Adrenal gland (tissue), 5 donors: Measurements from ENCODE around the gene ARL4D.

Source experiments
- POLR2A ChIP-seq, 2 donors: fragments of 450-650 bp; IDR thresholded peaks; one replicate each; pipeline ENCODE4 v1.6.1; 2017; ENCODE audit warnings: antibody characterized with exemption in 2 of 2, mild to moderate bottlenecking in 2 of 2, moderate library complexity in 1 of 2
- TF ChIP-seq, protein P1 (sequence below), 6 experiments: fragments of 450-650 bp in 4 of 6; fragments of 200-600 bp in 2 of 6; sonication (generic) in 1 of 6; IDR thresholded peaks; 1 replicate in 5 of 6; 2 replicates in 1 of 6; pipeline versions ENCODE4 v1.5.1 to v1.8.0; 2016 to 2021; ENCODE audit warnings: antibody characterized with exemption in 6 of 6, mild to moderate bottlenecking in 2 of 6, moderate library complexity in 1 of 6
- donor health status: DM: no; HTN: no; CAD: no.

DNA sequence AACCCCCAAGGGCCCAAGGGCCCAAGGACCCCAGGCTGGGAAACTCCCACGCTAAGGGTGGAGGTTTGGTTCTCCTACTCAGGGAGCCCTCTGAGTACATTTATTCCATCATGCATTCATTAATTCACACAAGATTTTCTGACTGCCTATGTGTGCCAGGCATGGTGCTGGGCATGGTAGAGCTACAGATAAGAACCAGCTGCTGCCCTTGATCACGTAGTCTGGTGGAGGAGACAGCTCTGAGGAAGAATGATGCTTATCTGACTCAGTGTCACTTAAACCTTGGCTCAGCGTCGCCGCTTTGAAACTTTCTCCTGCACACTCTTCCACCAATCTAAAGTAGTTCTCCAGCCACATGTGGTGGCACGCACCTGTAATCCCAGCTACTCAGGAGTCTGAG is 3.6 kb upstream of the ARL4D start:
- TF ChIP-seq, protein P1, sequence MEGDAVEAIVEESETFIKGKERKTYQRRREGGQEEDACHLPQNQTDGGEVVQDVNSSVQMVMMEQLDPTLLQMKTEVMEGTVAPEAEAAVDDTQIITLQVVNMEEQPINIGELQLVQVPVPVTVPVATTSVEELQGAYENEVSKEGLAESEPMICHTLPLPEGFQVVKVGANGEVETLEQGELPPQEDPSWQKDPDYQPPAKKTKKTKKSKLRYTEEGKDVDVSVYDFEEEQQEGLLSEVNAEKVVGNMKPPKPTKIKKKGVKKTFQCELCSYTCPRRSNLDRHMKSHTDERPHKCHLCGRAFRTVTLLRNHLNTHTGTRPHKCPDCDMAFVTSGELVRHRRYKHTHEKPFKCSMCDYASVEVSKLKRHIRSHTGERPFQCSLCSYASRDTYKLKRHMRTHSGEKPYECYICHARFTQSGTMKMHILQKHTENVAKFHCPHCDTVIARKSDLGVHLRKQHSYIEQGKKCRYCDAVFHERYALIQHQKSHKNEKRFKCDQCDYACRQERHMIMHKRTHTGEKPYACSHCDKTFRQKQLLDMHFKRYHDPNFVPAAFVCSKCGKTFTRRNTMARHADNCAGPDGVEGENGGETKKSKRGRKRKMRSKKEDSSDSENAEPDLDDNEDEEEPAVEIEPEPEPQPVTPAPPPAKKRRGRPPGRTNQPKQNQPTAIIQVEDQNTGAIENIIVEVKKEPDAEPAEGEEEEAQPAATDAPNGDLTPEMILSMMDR (IDR thresholded peaks at IDR 0.05) = no peak
- no peak for TF ChIP-seq POLR2A (IDR thresholded peaks at IDR 0.05)
